GM18505 (cell line): ENCODE results near the gene ERC2.

Source experiments
- ATAC-seq: cut with Tn5 transposase; IDR thresholded peaks from one replicate; pipeline ENCODE4 v1.9.1; 2021; ENCODE audit not compliant: unreplicated experiment
- POLR2A ChIP-seq: IDR thresholded peaks from 4 replicates; pipeline ENCODE4 v1.6.1; 2011; ENCODE audit warnings: borderline replicate concordance; ENCODE audit not compliant: insufficient read depth, insufficient read length; ENCODE audit errors: extremely low read depth

ERC2 gene

GRCh38 chr3:55639896-55640765, 828.1 kb downstream of the ERC2 start:
- no peak for TF ChIP-seq POLR2A
- no peak for ATAC-seq

- no peak for TF ChIP-seq POLR2A
- no peak for ATAC-seq
These were observed 829.1 kb downstream of the ERC2 start for GRCh38 chr3:55639143-55639542.

GRCh38 chr3:55637906-55638638, 830.2 kb downstream of the ERC2 start:
- ATAC-seq, result no peak
- no peak for TF ChIP-seq POLR2A

GRCh38 chr3:55636300-55637195, 831.7 kb downstream of the ERC2 start:
- no peak for ATAC-seq
- no peak for TF ChIP-seq POLR2A

GRCh38 chr3:55634345-55634744, 833.9 kb downstream of the ERC2 start:
- no peak for ATAC-seq
- TF ChIP-seq POLR2A, result no peak

GRCh38 chr3:55633333-55633732, 834.9 kb downstream of the ERC2 start:
- no peak for TF ChIP-seq POLR2A
- no peak for ATAC-seq

- no peak for TF ChIP-seq POLR2A
- ATAC-seq, result no peak
These were observed 836.4 kb downstream of the ERC2 start for GRCh38 chr3:55631766-55632331.

- TF ChIP-seq POLR2A, result no peak
- ATAC-seq, result no peak
These were observed 837.4 kb downstream of the ERC2 start for GRCh38 chr3:55630921-55631299.

GRCh38 chr3:55630280-55630920, 837.9 kb downstream of the ERC2 start:
- TF ChIP-seq POLR2A, result no peak

GRCh38 chr3:55629432-55629831, 838.8 kb downstream of the ERC2 start:
- no peak for ATAC-seq
- TF ChIP-seq POLR2A, result no peak

More at GRCh38 chr3:55630280-55630920, 837.9 kb downstream of the ERC2 start:
- no peak for ATAC-seq

GRCh38 chr3:55626279-55626665, 842.0 kb downstream of the ERC2 start:
- ATAC-seq, result no peak
- no peak for TF ChIP-seq POLR2A

GRCh38 chr3:55624238-55624637, 844.0 kb downstream of the ERC2 start:
- no peak for TF ChIP-seq POLR2A
- no peak for ATAC-seq
